ENCODE data around the gene TCF7L2.

The TCF7L2 gene

DNA sequence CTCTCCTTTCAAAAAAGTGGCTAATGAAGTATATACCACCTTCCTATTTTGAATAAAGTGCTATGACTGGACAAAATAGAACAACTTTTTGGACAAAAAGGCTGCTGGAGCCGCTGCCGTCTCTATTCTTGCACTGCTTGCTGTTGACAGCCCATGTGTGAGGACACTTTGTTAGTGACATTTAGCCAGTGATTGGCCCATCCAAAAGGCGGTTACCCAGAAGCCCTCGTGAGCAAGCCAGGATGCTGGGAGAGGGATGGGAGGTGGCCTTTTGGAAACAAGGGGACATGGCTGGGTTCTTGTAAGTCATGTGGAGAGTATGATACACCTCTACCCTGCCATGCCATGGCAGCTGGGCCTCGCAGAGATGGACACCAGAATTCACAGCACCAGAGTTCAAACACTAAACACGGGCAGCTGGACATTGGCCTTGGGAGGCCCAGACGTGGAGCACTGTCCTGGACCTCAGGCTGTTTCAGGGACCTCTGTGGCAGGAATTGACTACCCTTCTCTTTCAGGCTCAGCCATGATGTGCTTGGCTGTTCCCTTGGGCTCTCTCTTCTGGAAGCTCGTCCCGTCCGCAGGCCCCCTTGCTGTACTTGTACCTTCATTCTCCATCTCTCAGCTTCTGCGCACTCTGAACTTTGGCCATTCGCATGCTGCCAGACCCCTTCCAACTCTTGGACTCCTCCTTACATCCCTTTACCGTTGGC is 118.3 kb downstream of the TCF7L2 start:
- no peak for DNase-seq

DNA sequence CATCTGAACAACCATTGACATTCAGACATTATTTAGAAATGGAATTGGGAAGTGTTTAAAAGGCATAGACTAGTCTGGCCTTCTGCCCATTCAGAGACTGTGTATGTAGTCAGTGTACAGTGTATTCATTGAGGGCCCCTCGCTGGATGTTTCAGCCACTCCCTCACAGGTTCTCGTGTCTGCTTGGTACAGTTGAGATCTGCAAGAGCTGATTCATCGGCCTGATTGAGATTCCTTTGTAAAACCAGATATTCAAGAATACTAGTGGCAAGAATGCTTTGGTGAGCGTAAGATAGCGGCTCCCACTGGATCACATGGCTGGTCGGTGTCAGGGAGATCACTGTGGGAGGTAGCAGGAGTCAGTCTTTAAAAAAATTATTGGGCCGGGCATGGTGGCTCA is 119.5 kb downstream of the TCF7L2 start:
- no peak for DNase-seq

DNA sequence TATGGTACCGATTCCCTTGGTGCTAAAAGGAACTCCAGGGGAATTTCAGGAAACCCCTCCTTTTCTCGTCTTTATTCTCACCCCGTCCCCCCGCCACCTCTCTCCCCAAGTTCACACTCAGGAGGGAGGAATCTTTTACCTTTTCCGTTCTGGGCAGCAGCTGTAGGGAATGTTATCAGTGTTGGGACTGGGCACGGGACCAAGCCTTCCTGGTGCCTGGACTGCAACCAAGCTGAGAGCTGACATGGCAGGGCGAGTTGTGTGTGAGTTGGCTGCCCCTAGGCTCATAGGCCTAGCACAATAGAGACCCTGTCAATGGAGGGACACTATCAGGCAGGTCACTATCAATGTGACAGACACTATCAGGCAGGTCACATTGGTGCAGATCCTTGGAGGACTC is 121.4 kb downstream of the TCF7L2 start:
- no peak for DNase-seq

GRCh38 chr10:113073549-113074189 is 123.6 kb downstream of the TCF7L2 start:
- DNase-seq: no peak

- no peak for DNase-seq
Observed at GRCh38 chr10:113076949-113077348, 126.9 kb downstream of the TCF7L2 start.

- no peak for DNase-seq
Observed at GRCh38 chr10:113078282-113078907, 128.3 kb downstream of the TCF7L2 start.

DNA sequence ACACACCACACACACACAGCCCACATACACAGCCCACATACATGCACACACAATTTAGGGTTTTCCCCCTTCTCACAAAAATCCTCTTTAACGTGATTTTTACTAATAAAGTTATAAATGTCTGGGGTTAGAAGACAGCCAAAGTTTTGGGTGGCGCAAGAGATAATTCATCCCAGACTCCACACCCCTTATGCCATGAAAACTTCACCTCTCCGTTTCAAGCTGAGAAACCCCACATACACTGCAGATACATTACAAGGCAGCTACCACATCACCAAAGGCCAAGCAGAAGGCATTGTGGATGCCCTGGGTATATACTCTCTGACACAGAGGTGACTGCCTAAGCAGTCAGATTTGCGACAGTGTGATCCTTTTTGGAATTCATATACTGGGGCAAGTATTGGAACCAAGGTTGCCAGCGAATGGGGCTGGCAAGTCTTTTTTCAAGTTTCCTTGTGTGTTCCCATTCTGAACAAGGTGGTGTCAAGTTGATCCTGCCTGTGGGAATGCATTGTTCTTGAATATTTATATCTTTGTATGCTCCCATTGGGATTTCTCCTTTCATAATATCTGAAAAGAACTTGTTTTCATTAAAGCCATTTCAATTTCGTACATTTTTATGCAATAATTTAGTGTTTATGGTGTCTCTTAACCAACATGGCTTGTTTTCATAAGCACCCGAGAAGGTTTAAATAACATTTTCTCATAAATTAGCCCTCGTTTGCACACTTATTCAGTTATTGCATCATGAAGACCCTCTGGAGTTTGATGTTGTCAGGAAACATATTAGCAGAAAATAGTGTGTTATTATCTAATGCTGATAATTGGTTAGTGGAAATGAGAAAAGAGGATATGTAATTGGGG is 130.2 kb downstream of the TCF7L2 start:
- no peak for DNase-seq

GRCh38 chr10:113080925-113081229 is 130.8 kb downstream of the TCF7L2 start:
- no peak for DNase-seq

- DNase-seq: no peak
Observed at GRCh38 chr10:113084031-113084430, 134.0 kb downstream of the TCF7L2 start.

- no peak for DNase-seq
Observed at GRCh38 chr10:113085776-113086175, 135.7 kb downstream of the TCF7L2 start.

GRCh38 chr10:113086282-113086681 is 136.2 kb downstream of the TCF7L2 start:
- DNase-seq: no peak

DNA sequence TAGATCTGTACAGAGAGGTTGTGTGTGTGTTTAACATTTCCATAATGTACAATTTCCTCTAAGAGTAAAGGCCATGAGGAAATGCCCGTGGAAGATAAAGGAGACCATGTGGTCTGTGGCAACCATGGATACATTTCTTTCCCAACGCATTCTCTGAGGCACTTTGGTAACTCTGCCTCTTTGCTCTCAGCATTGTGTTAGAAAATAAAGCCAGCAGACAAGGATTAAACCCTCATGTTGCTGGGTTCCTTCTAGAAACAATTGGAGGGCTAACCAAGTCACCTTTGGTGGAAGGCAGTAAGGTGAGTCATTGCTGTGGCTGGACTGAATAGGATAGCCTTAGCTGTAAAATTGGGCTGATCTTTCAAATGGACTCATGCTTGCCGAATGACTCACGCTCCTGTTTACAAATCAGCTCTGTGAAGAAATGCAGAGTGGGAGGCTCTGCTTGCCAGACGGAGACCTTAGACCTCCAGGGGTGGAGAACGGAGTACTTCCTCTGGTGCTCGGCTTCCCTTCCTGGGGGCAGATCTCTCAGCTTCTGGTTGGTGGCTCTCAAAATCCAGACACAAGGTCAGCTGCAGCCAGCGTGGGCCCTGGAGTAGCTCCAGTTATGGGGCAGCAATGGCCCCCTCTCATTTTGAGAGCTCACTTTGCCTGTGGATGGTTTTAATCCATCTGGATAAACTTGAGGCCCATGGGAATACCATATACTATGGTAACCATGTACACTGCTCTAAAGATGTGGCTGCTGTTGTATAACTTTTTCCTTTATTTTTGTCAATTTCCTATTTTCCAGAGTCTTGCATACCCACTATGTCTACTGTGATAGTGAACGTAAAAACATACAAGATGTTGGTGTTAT is 137.3 kb downstream of the TCF7L2 start:
- DNase-seq: no peak

DNA sequence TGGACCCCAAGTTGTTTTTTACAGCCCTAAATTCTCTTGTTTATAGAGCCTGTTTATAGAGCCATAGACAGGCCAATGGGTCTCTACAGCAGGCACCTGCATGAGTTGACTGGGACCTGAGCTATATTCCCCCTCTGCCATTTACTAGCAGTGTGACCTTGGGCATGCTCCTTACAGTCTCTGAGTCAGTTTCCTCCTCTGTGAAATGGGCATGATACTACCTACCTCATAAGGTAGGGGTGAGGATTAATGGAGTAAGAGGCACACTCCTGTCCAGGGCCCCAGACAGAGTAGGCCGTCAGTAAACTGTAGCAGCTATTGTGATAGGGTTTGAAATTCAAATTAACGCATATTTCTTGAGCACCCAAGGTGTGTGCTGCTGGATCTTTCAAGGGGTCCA is 138.1 kb downstream of the TCF7L2 start:
- no peak for DNase-seq

DNA sequence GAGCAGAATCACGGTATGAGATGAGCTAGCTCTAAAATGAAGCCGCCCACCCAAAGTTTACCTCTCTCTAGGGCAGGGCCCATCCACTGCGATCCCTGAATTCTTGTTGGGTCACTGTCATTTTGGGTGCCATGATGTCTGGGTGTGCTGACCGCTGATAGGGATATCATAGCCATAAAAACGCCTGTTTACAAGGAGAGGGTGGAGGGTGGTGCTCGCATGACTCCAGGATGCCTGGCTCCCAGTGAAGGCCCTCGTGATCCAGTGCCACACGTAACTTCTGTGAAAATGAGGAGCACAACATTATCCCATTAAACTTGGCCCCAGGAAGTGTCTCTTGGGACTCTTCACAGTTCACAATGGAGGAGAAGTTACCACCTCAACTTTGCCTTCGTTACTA is 139.5 kb downstream of the TCF7L2 start:
- DNase-seq: no peak

- no peak for DNase-seq
Observed at GRCh38 chr10:113091920-113092319, 141.9 kb downstream of the TCF7L2 start.

DNA sequence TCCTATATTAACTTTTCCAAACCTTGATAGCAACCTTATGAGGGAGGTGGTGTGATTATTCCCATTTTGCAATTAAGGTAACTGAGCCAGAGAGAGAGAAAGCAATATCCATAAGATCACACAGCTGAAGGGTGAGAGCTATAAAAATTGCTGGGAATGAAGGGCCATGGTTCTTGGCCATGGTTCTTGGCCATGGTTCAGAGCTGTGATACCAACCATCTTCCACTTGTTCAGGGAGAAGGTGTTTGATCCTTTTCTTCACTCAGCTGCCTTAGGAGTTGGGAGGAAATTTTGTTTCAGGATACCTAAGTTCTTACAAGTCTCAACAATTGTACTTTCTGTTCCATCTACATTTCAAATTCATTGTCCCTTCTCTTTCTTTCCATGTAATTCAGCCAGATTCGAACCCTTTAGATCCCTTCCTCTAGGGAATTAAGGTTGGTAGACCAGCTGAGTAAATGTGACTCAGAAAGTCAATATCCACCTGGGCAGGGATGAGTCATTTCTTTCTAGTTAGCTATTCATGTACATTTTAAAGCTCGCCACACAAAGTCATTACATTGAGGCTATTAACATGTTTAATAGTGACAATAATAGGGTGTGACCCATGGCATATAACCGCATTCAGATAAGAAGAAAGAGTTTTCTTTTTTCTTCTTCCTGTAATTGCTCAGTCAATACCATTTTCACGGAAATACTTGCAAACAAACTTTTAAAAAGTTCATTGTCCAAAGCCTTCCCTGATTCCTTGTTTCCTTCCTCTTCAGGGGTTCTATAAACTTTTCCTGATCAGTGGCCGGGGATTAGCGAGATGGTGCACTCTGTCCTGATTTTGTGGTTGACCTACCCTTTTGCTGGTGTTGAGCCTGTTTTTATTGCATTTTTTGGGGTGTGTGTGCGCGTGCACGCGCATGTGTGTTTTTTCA is 143.4 kb downstream of the TCF7L2 start:
- DNase-seq: no peak

- DNase-seq: no peak
Observed at GRCh38 chr10:113094114-113094486, 144.1 kb downstream of the TCF7L2 start.

DNA sequence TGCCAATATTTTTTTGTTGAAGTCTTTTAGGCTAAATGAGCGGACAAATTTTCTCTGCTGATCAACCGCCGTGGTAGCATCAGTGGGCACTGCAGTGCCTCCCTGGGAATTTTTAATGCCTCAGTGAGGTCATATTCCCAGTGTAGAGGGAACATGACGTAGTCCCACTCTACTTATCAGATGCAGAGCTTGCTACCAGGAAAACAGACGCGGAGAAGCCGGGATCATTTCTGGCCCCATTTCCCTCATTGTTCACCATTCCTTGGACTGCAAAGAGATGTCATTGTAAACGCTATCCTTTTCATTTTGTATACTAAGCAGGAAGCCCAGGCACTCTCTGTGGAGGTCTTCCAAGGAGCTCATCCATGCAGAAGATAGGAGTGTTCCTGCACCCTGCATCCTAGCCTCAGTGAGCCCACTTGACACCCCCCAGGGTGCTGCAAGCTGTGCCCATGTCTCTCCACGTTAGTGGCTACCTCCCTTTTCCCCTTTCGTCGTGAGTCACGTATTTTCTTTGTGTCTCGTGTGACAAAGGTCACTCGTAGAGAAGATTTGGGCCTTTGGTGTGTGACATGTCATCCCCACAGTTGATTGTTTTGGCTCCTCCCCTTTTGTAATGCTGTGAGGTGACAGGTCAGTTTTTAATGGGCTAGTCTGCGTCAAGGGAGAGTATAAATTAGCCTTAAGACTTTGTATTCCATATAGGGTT is 145.5 kb downstream of the TCF7L2 start:
- DNase-seq: no peak

GRCh38 chr10:113096128-113096996 is 146.3 kb downstream of the TCF7L2 start:
- DNase-seq: no peak

DNA sequence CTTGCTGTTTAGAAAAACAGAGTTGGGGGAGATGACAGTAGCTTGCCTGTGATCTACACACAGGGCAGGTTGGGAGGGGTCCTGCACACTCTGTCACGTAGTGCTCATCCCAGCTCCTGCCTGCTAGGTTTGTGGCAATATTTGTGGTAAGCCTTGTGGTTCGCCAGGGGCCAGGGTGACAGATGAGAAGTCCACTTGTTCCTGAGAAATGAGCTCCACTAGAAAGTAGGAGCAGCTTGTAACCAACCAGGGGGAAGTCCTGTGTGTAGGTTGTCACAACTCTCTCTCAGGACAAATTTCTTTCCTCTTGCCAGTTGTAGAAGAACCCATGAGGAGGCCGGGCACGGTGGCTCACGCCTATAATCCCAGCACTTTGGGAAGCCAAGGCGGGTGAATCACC is 147.0 kb downstream of the TCF7L2 start:
- DNase-seq: no peak
